Trophoblast cell (in vitro differentiated cells and primary cell): ENCODE measurements around the gene FAM120C.

Experiments
- DNase-seq, 2 donors: peaks; one replicate each; pipeline ENCODE4 v3.0.0-alpha.2; 2016
- H2AFZ ChIP-seq: 2 replicates; pipeline ENCODE4 v1.6.1; 2013; ENCODE audit warnings: low read length, moderate library complexity, mild to moderate bottlenecking; ENCODE audit not compliant: insufficient read depth, poor library complexity
- H2AK5ac ChIP-seq: 2 replicates; pipeline ENCODE4 v1.6.1; 2013; ENCODE audit warnings: mild to moderate bottlenecking, low read length
- H2BK120ac ChIP-seq: 2 replicates; pipeline ENCODE4 v1.6.1; 2013; ENCODE audit warnings: low read length, mild to moderate bottlenecking, moderate library complexity; ENCODE audit not compliant: insufficient read depth, poor library complexity
- H2BK12ac ChIP-seq: 2 replicates; pipeline ENCODE4 v1.6.1; 2013; ENCODE audit warnings: mild to moderate bottlenecking, low read length, moderate library complexity
- H2BK5ac ChIP-seq: 2 replicates; pipeline ENCODE4 v1.6.1; 2013; ENCODE audit warnings: low read length, low read depth, moderate library complexity, mild to moderate bottlenecking; ENCODE audit not compliant: poor library complexity
- H3K14ac ChIP-seq: 2 replicates; pipeline ENCODE4 v1.6.1; 2013; ENCODE audit warnings: mild to moderate bottlenecking, low read length
- H3K18ac ChIP-seq: 2 replicates; pipeline ENCODE4 v1.6.1; 2013; ENCODE audit warnings: mild to moderate bottlenecking, low read length
- H3K23ac ChIP-seq: 2 replicates; pipeline ENCODE4 v1.6.1; 2013; ENCODE audit warnings: low read length
- H3K27ac ChIP-seq: 2 replicates; pipeline ENCODE4 v1.5.1; 2013; ENCODE audit warnings: low read depth, mild to moderate bottlenecking, inconsistent platforms, low read length, moderate library complexity
- H3K27me3 ChIP-seq: 2 replicates; pipeline ENCODE4 v1.6.1; 2013; ENCODE audit warnings: inconsistent platforms, mild to moderate bottlenecking, low read length, moderate library complexity; ENCODE audit not compliant: insufficient read depth
- H3K36me3 ChIP-seq, 2 experiments: 1 replicate in 1 of 2; 2 replicates in 1 of 2; pipeline ENCODE4 v1.6.1; 2013; ENCODE audit warnings: low read length in 2 of 2, mild to moderate bottlenecking in 2 of 2, moderate library complexity in 1 of 2; ENCODE audit not compliant: insufficient read depth in 2 of 2, control insufficient read depth in 1 of 2
- H3K4ac ChIP-seq: 2 replicates; pipeline ENCODE4 v1.6.1; 2013; ENCODE audit warnings: low read depth, mild to moderate bottlenecking, low read length, moderate library complexity
- H3K4me1 ChIP-seq, 2 experiments: 1 replicate in 1 of 2; 2 replicates in 1 of 2; pipeline ENCODE4 v1.6.1; 2013; ENCODE audit warnings: low read length in 2 of 2, mild to moderate bottlenecking in 2 of 2, moderate library complexity in 1 of 2; ENCODE audit not compliant: insufficient read depth in 2 of 2, control insufficient read depth in 1 of 2
- H3K4me2 ChIP-seq: 2 replicates; pipeline ENCODE4 v1.6.1; 2013; ENCODE audit warnings: inconsistent platforms, mild to moderate bottlenecking, low read length, moderate library complexity
- H3K4me3 ChIP-seq: 2 replicates; pipeline ENCODE4 v1.5.1; 2013; ENCODE audit warnings: mild to moderate bottlenecking, low read depth, low read length, inconsistent platforms
- H3K79me1 ChIP-seq: one replicate; pipeline ENCODE4 v1.6.1; 2013; ENCODE audit warnings: low read length
- H3K79me2 ChIP-seq: 2 replicates; pipeline ENCODE4 v1.6.1; 2013; ENCODE audit warnings: low read length, mild to moderate bottlenecking; ENCODE audit not compliant: control insufficient read depth, insufficient read depth, poor library complexity
- H3K9ac ChIP-seq: 2 replicates; pipeline ENCODE4 v1.6.1; 2013; ENCODE audit warnings: mild to moderate bottlenecking, low read length
- H3K9me3 ChIP-seq: 2 replicates; pipeline ENCODE4 v1.6.1; 2013; ENCODE audit warnings: low read depth, mild to moderate bottlenecking, control low read depth, inconsistent platforms, low read length; ENCODE audit not compliant: insufficient read depth
- H4K12ac ChIP-seq: 2 replicates; pipeline ENCODE4 v1.6.1; 2013; ENCODE audit warnings: low read depth, mild to moderate bottlenecking, low read length, moderate library complexity
- H4K8ac ChIP-seq: 2 replicates; pipeline ENCODE4 v1.6.1; 2013; ENCODE audit warnings: low read depth, mild to moderate bottlenecking, low read length, moderate library complexity
- H4K91ac ChIP-seq: one replicate; pipeline ENCODE4 v1.6.1; 2013; ENCODE audit warnings: low read depth, mild to moderate bottlenecking, low read length, moderate library complexity
- WGBS: extraction: QIAGEN DNeasy Blood & Tissue Kit; methylation state at CpG from one replicate; pipeline ENCODE4 v1.1.7; 2013; ENCODE audit warnings: missing lambda C conversion rate; ENCODE audit not compliant: insufficient read length, insufficient coverage; ENCODE audit errors: extremely low coverage; 5-methylcytosine and 5-hydroxymethylcytosine counted together

Gene FAM120C

DNA sequence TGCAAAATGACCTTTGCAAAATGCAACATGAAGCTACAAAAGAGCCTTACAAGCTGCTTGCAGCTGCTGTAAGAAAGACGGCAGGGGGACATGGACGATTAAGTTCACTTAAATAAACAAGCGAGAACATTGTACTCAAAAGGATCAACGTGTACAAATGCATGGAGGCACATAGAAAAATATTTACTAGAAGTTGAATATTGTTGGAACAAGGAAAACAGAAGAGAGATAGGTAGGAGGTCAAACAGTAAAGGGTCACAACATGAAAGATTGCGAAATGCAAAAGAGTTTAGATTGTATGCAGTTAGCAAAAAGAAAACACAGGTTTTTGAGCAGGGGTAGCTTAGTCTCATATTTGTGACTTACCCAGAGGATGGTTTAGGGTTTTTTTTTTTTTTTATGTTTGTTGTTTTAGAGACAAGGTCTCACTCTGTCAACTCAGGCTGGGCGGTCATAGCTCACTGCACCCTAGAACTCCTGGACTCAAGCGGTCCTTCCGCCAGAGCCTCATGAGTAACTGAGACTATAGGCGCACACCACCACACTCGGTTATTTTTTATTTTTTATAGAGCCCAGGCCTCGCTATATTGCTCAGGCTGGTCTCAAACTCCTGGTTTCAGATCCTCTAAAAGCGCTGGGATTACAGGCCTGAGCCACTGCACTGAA lies 137.4 kb downstream of the FAM120C start:
- H3K9ac ChIP-seq = peak overlapping the region; percentile 40
- H3K4ac ChIP-seq = no peak overlapping the region
- peaks cover 10% of the 10 kb centered on the region for H3K79me1 ChIP-seq
- H3K27me3 ChIP-seq = no peaks in the 10 kb centered on the region
- no peak overlapping the region for H3K27ac ChIP-seq
- H2BK5ac ChIP-seq = no peak overlapping the region
- H3K9me3 ChIP-seq = no peaks in the 10 kb centered on the region
- no CpG with 5 or more reads among the region's 12 CpGs for WGBS
- no peak overlapping the region for H2BK120ac ChIP-seq
- no peak overlapping the region for H3K23ac ChIP-seq
- no peak overlapping the region for H2AK5ac ChIP-seq
- peaks cover 6% of the 10 kb centered on the region for H3K79me2 ChIP-seq
- no peak overlapping the region for H4K12ac ChIP-seq
- no peak overlapping the region for H3K4me2 ChIP-seq
- H4K91ac ChIP-seq = no peak overlapping the region
- DNase-seq = no peak
- H3K18ac ChIP-seq = no peak overlapping the region
- no peak overlapping the region for H3K14ac ChIP-seq
- no peak overlapping the region for H3K4me3 ChIP-seq
- H3K4me1 ChIP-seq = peaks cover 2 to 3% of the 10 kb centered on the region in 2 experiments
- no peak overlapping the region for H2BK12ac ChIP-seq
- no peaks in the 10 kb centered on the region for H3K36me3 ChIP-seq
- no peak overlapping the region for H2AFZ ChIP-seq
- no peak overlapping the region for H4K8ac ChIP-seq

DNA sequence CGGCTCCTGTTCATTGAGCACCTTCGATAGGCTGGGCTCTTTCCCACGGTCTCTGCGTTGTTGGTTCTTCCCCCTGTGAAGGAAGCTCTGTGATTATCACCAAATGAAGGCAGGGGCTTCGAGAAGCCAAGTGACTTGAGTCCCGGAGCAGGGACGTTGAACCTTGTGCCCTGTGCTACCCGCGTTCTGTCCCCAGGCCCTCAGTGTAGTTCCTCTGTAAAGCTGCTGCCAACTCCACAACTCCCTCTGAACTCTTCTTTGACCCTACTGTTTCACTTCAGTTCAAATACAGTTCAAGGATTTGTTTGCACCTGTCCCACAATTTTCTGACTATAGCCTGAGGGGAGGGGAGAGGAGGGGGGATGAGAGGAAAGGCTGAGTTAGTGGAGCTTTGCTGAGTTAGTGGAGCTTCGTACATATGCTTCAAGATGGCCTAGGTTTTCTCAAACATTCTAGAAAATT lies 138.1 kb downstream of the FAM120C start:
- Histone ChIP-seq H2AFZ (no peak overlapping the region), H4K12ac (peak overlapping the region; percentile 2), H2BK120ac (peak overlapping the region; percentile 48), H3K27me3 (no peaks in the 10 kb centered on the region), H2BK12ac (no peak overlapping the region), H4K8ac (peak overlapping the region; percentile 89), H3K79me2 (peaks cover 6% of the 10 kb centered on the region), H3K14ac (peak overlapping the region; percentile 59), H3K27ac (peak overlapping the region; percentile 90), H3K23ac (no peak overlapping the region), H3K36me3 (no peaks in the 10 kb centered on the region), H3K9me3 (no peaks in the 10 kb centered on the region), H4K91ac (peak overlapping the region; percentile 69), H3K9ac (peak overlapping the region; percentile 79), H3K18ac (no peak overlapping the region), H3K4ac (no peak overlapping the region), H2AK5ac (no peak overlapping the region), H3K4me3 (peak overlapping the region; percentile 66), H3K79me1 (peaks cover 10% of the 10 kb centered on the region), H2BK5ac (peak overlapping the region; percentile 8), H3K4me2 (peak overlapping the region; percentile 87), H3K4me1 (peaks cover 2 to 3% of the 10 kb centered on the region in 2 experiments)
- DNase-seq = no peak
- WGBS = no CpG with 5 or more reads among the region's 10 CpGs

DNA sequence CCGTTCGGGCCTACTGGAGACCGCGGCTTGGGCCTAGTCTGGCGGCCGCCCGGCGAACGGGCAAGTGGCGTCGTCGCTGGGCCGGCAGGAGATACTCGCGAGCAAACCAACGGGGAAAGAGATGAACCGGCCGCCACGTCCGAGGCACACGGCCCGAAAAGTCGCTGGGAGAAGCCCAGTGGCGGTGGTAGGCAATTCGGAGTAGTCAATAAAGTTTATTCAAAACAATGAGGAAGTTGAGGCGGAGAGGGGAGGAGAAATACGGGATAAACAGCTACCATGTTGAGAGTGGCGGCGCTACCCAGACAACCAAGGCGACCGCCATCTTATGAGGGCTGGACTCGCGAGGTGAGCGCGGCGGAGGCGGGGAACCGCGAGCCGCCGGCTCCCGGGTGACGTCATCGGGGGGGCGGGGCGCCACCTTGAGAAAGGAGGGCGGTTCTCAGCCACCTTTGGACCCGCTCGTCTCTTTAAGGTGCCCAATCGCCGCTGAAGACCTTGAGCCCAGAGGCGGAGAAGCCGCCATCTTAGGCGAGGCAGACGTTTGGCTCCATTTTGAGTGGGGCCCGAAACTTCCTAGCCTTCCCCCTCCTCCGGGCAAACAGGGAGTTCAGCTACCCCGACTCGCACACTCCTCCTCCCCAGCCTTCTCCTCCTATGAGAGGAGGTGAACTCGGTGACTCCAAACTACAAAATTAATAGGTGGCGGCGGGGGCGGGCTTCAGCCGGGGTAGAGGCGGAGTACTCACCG lies 138.8 kb downstream of the FAM120C start, which contains the start of gene PHF8:
Gene PHF8 (minus strand): TSS at position 348 of the 751 bp plus-strand sequence. CDS start 1,745 bp downstream, outside the sequence.
- Histone ChIP-seq H3K27me3 (no peaks in the 10 kb centered on the region), H3K9ac (peak within 1 kb of the TSS; percentile 97), H2AK5ac (peak within 1 kb of the TSS; percentile 69), H4K12ac (peak within 1 kb of the TSS; percentile 96), H3K4me3 (peak within 1 kb of the TSS; percentile 87), H2BK12ac (peak within 1 kb of the TSS; percentile 49), H2BK5ac (peak within 1 kb of the TSS; percentile 98), H3K36me3 (no peaks in the 10 kb centered on the region), H3K4me1 (peaks cover 2 to 3% of the 10 kb centered on the region in 2 experiments), H4K8ac (peak within 1 kb of the TSS; percentile 100), H3K18ac (peak within 1 kb of the TSS; percentile 92), H3K79me2 (peaks cover 6% of the 10 kb centered on the region), H3K27ac (peak within 1 kb of the TSS; percentile 91), H3K9me3 (no peaks in the 10 kb centered on the region), H3K14ac (peak within 1 kb of the TSS; percentile 96), H2AFZ (peak within 1 kb of the TSS; percentile 100), H4K91ac (peak within 1 kb of the TSS; percentile 94), H3K23ac (no peak within 1 kb of the TSS), H3K79me1 (peaks cover 10% of the 10 kb centered on the region), H2BK120ac (peak within 1 kb of the TSS; percentile 98), H3K4me2 (peak within 1 kb of the TSS; percentile 97), H3K4ac (peak within 1 kb of the TSS; percentile 98)
- no CpG with 5 or more reads among the region's 66 CpGs for WGBS
- peak; percentile 94 to 96 for DNase-seq

DNA sequence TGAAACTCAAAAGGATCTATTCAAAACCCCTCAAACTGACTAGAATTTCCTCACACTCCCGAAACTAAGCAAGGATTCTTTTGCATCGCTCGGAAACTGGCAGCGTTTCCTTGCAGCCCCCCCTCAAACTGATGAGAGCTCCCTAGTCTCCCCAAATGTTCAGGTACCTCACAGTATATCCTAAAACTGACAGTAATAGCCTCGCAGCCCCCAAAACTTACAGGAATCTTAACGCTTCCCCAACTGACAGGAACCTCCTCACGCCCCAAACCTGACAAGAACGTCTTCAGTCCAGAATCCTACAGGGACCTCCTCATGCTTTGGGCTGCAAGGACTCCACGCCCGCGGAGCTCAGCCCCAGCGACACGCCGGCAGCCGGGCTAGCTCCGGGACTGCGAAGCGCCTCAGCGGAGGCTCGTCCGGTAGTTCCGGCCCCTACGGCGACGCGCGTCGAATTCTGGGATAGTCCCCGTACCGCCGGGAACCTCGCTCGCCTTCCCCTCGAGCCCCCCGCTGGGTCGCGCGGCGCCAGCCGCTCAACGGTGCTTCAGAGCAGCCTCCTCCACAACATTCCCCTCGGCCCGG lies 139.4 kb downstream of the FAM120C start:
- Histone ChIP-seq H3K9me3 (no peaks in the 10 kb centered on the region), H4K12ac (peak overlapping the region; percentile 96), H2BK12ac (peak overlapping the region; percentile 49), H3K36me3 (peaks cover 0 to 2% of the 10 kb centered on the region in 2 experiments), H3K4ac (peak overlapping the region; percentile 98), H3K18ac (peak overlapping the region; percentile 92), H2BK5ac (peak overlapping the region; percentile 98), H3K27ac (peak overlapping the region; percentile 91), H3K4me3 (peak overlapping the region; percentile 87), H3K4me1 (peaks cover 2 to 3% of the 10 kb centered on the region in 2 experiments), H4K8ac (peak overlapping the region; percentile 100), H3K14ac (peak overlapping the region; percentile 96), H3K23ac (no peak overlapping the region), H3K79me2 (peaks cover 6% of the 10 kb centered on the region), H3K79me1 (peaks cover 10% of the 10 kb centered on the region), H2BK120ac (peak overlapping the region; percentile 98), H2AK5ac (peak overlapping the region; percentile 69), H3K27me3 (no peaks in the 10 kb centered on the region), H3K9ac (peak overlapping the region; percentile 97), H4K91ac (peak overlapping the region; percentile 94), H2AFZ (peak overlapping the region; percentile 100), H3K4me2 (peak overlapping the region; percentile 97)
- peak in 1 of 2 donors; percentile 39 for DNase-seq
- no CpG with 5 or more reads among the region's 43 CpGs for WGBS
